Trophoblast cell (in vitro differentiated cells and primary cell): ENCODE results near the gene RBM28.

Source experiments
- DNase-seq, 2 donors: peaks; one replicate each; pipeline ENCODE4 v3.0.0-alpha.2; 2016
- H2AFZ ChIP-seq: 2 replicates; pipeline ENCODE4 v1.6.1; 2013; ENCODE audit warnings: low read length, moderate library complexity, mild to moderate bottlenecking; ENCODE audit not compliant: insufficient read depth, poor library complexity
- H2AK5ac ChIP-seq: 2 replicates; pipeline ENCODE4 v1.6.1; 2013; ENCODE audit warnings: mild to moderate bottlenecking, low read length
- H2BK120ac ChIP-seq: 2 replicates; pipeline ENCODE4 v1.6.1; 2013; ENCODE audit warnings: low read length, mild to moderate bottlenecking, moderate library complexity; ENCODE audit not compliant: insufficient read depth, poor library complexity
- H2BK12ac ChIP-seq: 2 replicates; pipeline ENCODE4 v1.6.1; 2013; ENCODE audit warnings: mild to moderate bottlenecking, low read length, moderate library complexity
- H2BK5ac ChIP-seq: 2 replicates; pipeline ENCODE4 v1.6.1; 2013; ENCODE audit warnings: low read length, low read depth, moderate library complexity, mild to moderate bottlenecking; ENCODE audit not compliant: poor library complexity
- H3K14ac ChIP-seq: 2 replicates; pipeline ENCODE4 v1.6.1; 2013; ENCODE audit warnings: mild to moderate bottlenecking, low read length
- H3K18ac ChIP-seq: 2 replicates; pipeline ENCODE4 v1.6.1; 2013; ENCODE audit warnings: mild to moderate bottlenecking, low read length
- H3K23ac ChIP-seq: 2 replicates; pipeline ENCODE4 v1.6.1; 2013; ENCODE audit warnings: low read length
- H3K27ac ChIP-seq: 2 replicates; pipeline ENCODE4 v1.5.1; 2013; ENCODE audit warnings: low read depth, mild to moderate bottlenecking, inconsistent platforms, low read length, moderate library complexity
- H3K27me3 ChIP-seq: 2 replicates; pipeline ENCODE4 v1.6.1; 2013; ENCODE audit warnings: inconsistent platforms, mild to moderate bottlenecking, low read length, moderate library complexity; ENCODE audit not compliant: insufficient read depth
- H3K36me3 ChIP-seq, 2 experiments: 1 replicate in 1 of 2; 2 replicates in 1 of 2; pipeline ENCODE4 v1.6.1; 2013; ENCODE audit warnings: low read length in 2 of 2, mild to moderate bottlenecking in 2 of 2, moderate library complexity in 1 of 2; ENCODE audit not compliant: insufficient read depth in 2 of 2, control insufficient read depth in 1 of 2
- H3K4ac ChIP-seq: 2 replicates; pipeline ENCODE4 v1.6.1; 2013; ENCODE audit warnings: low read depth, mild to moderate bottlenecking, low read length, moderate library complexity
- H3K4me1 ChIP-seq, 2 experiments: 1 replicate in 1 of 2; 2 replicates in 1 of 2; pipeline ENCODE4 v1.6.1; 2013; ENCODE audit warnings: low read length in 2 of 2, mild to moderate bottlenecking in 2 of 2, moderate library complexity in 1 of 2; ENCODE audit not compliant: insufficient read depth in 2 of 2, control insufficient read depth in 1 of 2
- H3K4me2 ChIP-seq: 2 replicates; pipeline ENCODE4 v1.6.1; 2013; ENCODE audit warnings: inconsistent platforms, mild to moderate bottlenecking, low read length, moderate library complexity
- H3K4me3 ChIP-seq: 2 replicates; pipeline ENCODE4 v1.5.1; 2013; ENCODE audit warnings: mild to moderate bottlenecking, low read depth, low read length, inconsistent platforms
- H3K79me1 ChIP-seq: one replicate; pipeline ENCODE4 v1.6.1; 2013; ENCODE audit warnings: low read length
- H3K79me2 ChIP-seq: 2 replicates; pipeline ENCODE4 v1.6.1; 2013; ENCODE audit warnings: low read length, mild to moderate bottlenecking; ENCODE audit not compliant: control insufficient read depth, insufficient read depth, poor library complexity
- H3K9ac ChIP-seq: 2 replicates; pipeline ENCODE4 v1.6.1; 2013; ENCODE audit warnings: mild to moderate bottlenecking, low read length
- H3K9me3 ChIP-seq: 2 replicates; pipeline ENCODE4 v1.6.1; 2013; ENCODE audit warnings: low read depth, mild to moderate bottlenecking, control low read depth, inconsistent platforms, low read length; ENCODE audit not compliant: insufficient read depth
- H4K12ac ChIP-seq: 2 replicates; pipeline ENCODE4 v1.6.1; 2013; ENCODE audit warnings: low read depth, mild to moderate bottlenecking, low read length, moderate library complexity
- H4K8ac ChIP-seq: 2 replicates; pipeline ENCODE4 v1.6.1; 2013; ENCODE audit warnings: low read depth, mild to moderate bottlenecking, low read length, moderate library complexity
- H4K91ac ChIP-seq: one replicate; pipeline ENCODE4 v1.6.1; 2013; ENCODE audit warnings: low read depth, mild to moderate bottlenecking, low read length, moderate library complexity
- WGBS: extraction: QIAGEN DNeasy Blood & Tissue Kit; methylation state at CpG from one replicate; pipeline ENCODE4 v1.1.7; 2013; ENCODE audit warnings: missing lambda C conversion rate; ENCODE audit not compliant: insufficient read length, insufficient coverage; ENCODE audit errors: extremely low coverage; 5-methylcytosine and 5-hydroxymethylcytosine counted together

The RBM28 gene

GRCh38 chr7:128351296-128352152 is 7.8 kb upstream of the RBM28 start:
- no peak overlapping the region for H3K23ac ChIP-seq
- no CpG with 5 or more reads among the region's 97 CpGs for WGBS
- H3K9ac ChIP-seq = no peak overlapping the region
- H2BK5ac ChIP-seq = no peak overlapping the region
- H3K14ac ChIP-seq = no peak overlapping the region
- H3K27ac ChIP-seq = no peak overlapping the region
- H2BK120ac ChIP-seq = peak overlapping the region; percentile 25
- no peak overlapping the region for H3K4ac ChIP-seq
- H3K4me3 ChIP-seq = no peak overlapping the region
- H3K4me2 ChIP-seq = no peak overlapping the region
- H3K18ac ChIP-seq = peak overlapping the region; percentile 25
- H2AFZ ChIP-seq = no peak overlapping the region
- peak overlapping the region; percentile 29 for H4K91ac ChIP-seq
- no peak overlapping the region for H4K12ac ChIP-seq
- peak overlapping the region; percentile 30 for H2BK12ac ChIP-seq
- H3K79me2 ChIP-seq = no peaks in the 10 kb centered on the region
- no peaks in the 10 kb centered on the region for H3K27me3 ChIP-seq
- DNase-seq = no peak
- peaks cover 26 to 40% of the 10 kb centered on the region in 2 experiments for H3K4me1 ChIP-seq
- peaks cover 10% of the 10 kb centered on the region for H3K9me3 ChIP-seq
- H3K79me1 ChIP-seq = peaks cover 10% of the 10 kb centered on the region
- H4K8ac ChIP-seq = no peak overlapping the region
- no peak overlapping the region for H2AK5ac ChIP-seq
- peaks cover 25 to 28% of the 10 kb centered on the region in 2 experiments for H3K36me3 ChIP-seq

DNA sequence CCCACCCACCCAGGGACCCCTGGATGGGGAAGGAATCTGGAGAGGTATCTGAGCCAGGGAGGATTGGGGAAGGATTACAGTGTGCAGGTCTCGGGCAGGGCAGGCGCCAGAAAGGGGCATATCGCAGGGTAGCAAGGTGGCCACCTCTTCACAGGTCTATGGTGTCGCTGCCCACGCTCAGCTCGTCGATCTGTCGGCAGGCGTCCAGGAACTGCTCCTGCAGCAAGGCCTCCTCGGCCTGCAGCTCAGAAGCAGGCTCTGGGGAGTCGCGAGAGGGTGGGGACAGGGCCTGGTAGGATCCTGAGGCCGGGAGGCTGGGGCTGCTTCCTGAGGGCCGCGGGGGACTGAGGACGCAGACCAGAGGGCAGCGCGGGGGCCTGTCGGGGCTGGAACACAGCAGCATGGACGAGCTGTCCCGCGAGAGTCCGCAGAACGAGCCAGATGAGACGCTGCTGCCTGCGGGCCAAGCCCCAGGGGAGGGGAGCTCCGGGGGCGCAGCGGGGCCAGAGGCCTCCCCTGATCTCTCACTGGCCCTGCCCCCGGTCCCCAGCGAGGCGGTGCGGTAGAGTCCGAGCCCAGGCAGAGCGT is 7.1 kb upstream of the RBM28 start:
- Histone ChIP-seq H4K8ac (no peak overlapping the region), H4K12ac (no peak overlapping the region), H3K4me2 (no peak overlapping the region), H3K4me3 (no peak overlapping the region), H3K27ac (no peak overlapping the region), H3K14ac (no peak overlapping the region), H2BK5ac (no peak overlapping the region), H3K9me3 (peaks cover 10% of the 10 kb centered on the region), H3K4me1 (peaks cover 21 to 35% of the 10 kb centered on the region in 2 experiments), H3K36me3 (peaks cover 25 to 28% of the 10 kb centered on the region in 2 experiments), H3K79me1 (peaks cover 7% of the 10 kb centered on the region), H2BK12ac (no peak overlapping the region), H2BK120ac (no peak overlapping the region), H3K18ac (no peak overlapping the region), H3K4ac (no peak overlapping the region), H4K91ac (no peak overlapping the region), H3K27me3 (no peaks in the 10 kb centered on the region), H3K23ac (no peak overlapping the region), H2AK5ac (no peak overlapping the region), H2AFZ (no peak overlapping the region), H3K9ac (no peak overlapping the region), H3K79me2 (no peaks in the 10 kb centered on the region)
- WGBS = no CpG with 5 or more reads among the region's 35 CpGs
- no peak for DNase-seq

- Histone ChIP-seq H2BK12ac (peak overlapping the region; percentile 51), H4K8ac (peak overlapping the region; percentile 13), H3K4me2 (no peak overlapping the region), H4K12ac (no peak overlapping the region), H3K18ac (no peak overlapping the region), H3K4me3 (no peak overlapping the region), H3K36me3 (peaks cover 24 to 28% of the 10 kb centered on the region in 2 experiments), H3K23ac (no peak overlapping the region), H2AFZ (no peak overlapping the region), H3K4me1 (peaks cover 17 to 31% of the 10 kb centered on the region in 2 experiments), H3K14ac (peak overlapping the region; percentile 55), H3K27me3 (no peaks in the 10 kb centered on the region), H3K4ac (no peak overlapping the region), H3K27ac (no peak overlapping the region), H3K9me3 (peaks cover 10% of the 10 kb centered on the region), H2BK120ac (no peak overlapping the region), H2BK5ac (no peak overlapping the region), H3K79me1 (peaks cover 3% of the 10 kb centered on the region), H2AK5ac (no peak overlapping the region), H3K79me2 (no peaks in the 10 kb centered on the region), H3K9ac (no peak overlapping the region), H4K91ac (peak overlapping the region; percentile 56)
- no CpG with 5 or more reads among the region's 4 CpGs for WGBS
- no peak for DNase-seq
These were observed 5.7 kb upstream of the RBM28 start for GRCh38 chr7:128349466-128349825.

- H2AK5ac ChIP-seq = no peak overlapping the region
- H3K4me2 ChIP-seq = no peak overlapping the region
- no peak overlapping the region for H4K8ac ChIP-seq
- no peak overlapping the region for H3K9ac ChIP-seq
- no CpG with 5 or more reads among the region's 2 CpGs for WGBS
- H3K79me1 ChIP-seq = peaks cover 7% of the 10 kb centered on the region
- no peak overlapping the region for H3K23ac ChIP-seq
- H3K4ac ChIP-seq = no peak overlapping the region
- no peak overlapping the region for H4K91ac ChIP-seq
- H2AFZ ChIP-seq = no peak overlapping the region
- no peak overlapping the region for H3K18ac ChIP-seq
- no peak overlapping the region for H3K4me3 ChIP-seq
- H3K79me2 ChIP-seq = peaks cover 3% of the 10 kb centered on the region
- H4K12ac ChIP-seq = no peak overlapping the region
- no peak overlapping the region for H2BK120ac ChIP-seq
- no peak overlapping the region for H3K14ac ChIP-seq
- H3K27ac ChIP-seq = no peak overlapping the region
- peaks cover 10% of the 10 kb centered on the region for H3K9me3 ChIP-seq
- no peaks in the 10 kb centered on the region for H3K27me3 ChIP-seq
- no peak overlapping the region for H2BK12ac ChIP-seq
- H3K36me3 ChIP-seq = peaks cover 20 to 24% of the 10 kb centered on the region in 2 experiments
- no peak overlapping the region for H2BK5ac ChIP-seq
- H3K4me1 ChIP-seq = peaks cover 15 to 28% of the 10 kb centered on the region in 2 experiments
- DNase-seq = peak; percentile 37 to 69
These were observed 4.0 kb upstream of the RBM28 start for GRCh38 chr7:128347647-128348097.
